Activated effector memory CD4-positive, alpha-beta T cell treated with Interleukin-2 at 50 U/mL for 16 hours (primary cell): ENCODE measurements around the gene TOX4.
"Not testable (repeated sequence)": the region's sequence is repeated elsewhere in the genome, so short reads cannot be mapped to it uniquely, and the experiment has no call there.

ENCODE experiments used
- DNase-seq: peaks from one replicate; pipeline ENCODE4 v3.0.0-alpha.2; 2020

Gene TOX4

DNA sequence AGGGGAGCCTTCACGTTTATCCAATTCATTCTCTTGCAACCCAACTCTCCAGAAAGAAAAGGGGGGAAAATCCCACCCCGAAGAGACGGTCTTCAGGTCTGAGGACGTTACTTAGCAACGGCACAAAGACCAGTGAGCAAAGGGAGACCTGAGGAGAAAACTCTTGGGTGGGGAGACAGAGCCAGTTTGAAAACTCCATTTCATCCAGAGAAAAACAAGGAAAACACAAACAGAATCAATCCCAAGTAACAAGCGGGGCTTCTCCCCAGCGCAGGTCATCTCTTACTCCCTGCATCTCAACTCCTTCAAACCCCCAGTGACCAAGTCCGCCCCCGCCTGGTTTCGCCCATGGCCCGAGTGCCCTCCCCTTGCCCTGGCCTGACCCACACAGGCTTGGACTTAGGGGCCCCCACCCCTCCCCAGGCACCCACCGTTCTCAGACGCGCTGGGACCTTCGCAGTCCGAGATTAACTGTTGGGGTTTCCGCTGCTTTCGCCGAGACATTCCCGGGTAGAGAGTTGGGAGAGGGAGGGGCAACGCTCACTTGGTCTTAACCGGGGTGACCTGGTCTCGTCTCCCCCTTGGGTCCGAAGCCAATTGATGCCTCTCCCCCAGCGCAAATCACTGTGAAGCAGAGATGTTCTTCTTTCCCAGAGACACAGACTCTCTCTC, 59.6 kb downstream of the TOX4 start:
- DNase-seq: no peak

DNA sequence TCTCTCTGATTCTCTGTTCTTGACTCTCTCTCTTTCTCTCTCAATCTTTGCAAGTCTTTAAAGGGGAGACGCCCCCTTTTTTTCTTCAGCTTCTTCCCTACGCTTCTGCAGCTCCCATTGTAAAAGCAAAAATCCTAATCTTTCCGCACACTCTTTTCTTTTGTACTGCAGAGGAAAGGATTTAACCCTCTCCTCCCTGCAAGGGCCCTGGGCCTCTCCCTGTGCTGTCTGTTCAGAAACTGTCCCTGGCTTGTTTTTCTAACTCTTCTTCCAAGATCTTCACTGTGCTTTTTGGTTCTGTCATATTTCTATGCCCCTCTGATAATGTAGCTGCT, 60.1 kb downstream of the TOX4 start:
- no peak for DNase-seq

DNA sequence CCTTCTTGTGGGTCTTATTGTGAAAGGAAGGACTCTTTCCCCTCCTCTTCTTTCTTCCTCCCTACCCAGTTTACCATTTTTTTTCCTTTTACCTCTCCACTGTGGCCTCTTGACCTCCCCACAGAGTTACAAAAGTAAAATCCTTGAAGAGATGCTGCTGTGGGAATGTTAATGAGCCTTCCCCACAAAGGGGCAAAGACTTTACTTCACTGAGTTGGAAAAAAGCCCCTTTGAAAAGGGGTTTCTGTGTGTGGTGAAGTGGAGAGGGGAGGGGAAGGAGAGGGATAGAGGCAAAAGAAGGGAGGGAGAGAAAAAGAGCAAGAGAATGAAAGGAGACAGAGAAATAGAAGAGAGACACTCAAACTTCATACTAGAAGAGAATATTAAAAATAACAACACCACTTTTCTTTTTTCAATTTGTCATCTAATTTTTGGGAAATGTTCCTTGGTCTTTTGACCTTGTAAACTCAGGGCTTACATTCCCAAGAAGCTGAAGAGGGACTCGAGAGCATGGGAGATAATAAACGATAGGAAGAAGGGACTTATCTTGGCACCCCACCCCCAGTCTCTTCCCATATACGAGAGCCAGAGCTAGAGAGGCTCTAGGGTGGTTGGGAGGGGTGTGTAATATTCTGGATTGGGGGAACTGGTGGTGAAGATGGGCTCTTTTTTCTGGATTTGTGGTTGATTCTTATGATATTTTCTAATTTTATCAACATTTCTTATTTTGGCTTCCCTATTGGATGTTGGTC, 62.4 kb downstream of the TOX4 start:
- DNase-seq: no peak

DNA sequence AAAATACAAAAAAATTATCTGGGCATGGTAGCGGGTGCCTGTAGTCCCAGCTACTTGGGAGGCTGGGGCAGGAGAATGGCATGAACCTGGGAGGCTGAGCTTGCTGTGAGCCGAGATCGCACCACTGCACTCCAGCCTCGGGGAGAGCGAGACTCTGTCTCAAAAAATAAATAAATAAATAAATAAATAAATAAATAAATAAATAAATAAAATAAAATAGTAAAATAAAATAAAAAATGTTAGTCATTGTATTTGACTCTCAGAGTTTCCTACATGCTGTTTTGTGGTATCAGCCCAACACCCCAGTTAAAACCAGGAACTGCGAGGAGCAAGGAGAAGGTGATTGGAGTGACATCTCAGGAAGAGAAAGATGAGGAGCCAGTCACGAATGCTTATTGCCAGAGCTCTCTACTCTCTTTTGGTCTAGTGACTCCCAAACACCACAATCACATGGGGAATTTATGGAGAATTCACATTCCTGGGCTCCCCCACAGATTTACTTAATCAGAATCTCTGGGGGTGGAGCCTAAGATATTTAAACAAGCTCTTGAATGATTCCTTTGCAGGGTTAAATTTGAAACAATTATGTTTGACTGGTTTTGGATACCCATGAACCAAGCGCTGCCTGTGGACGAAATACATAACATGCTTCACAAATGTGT, 64.5 kb downstream of the TOX4 start:
- DNase-seq: no peak

DNA sequence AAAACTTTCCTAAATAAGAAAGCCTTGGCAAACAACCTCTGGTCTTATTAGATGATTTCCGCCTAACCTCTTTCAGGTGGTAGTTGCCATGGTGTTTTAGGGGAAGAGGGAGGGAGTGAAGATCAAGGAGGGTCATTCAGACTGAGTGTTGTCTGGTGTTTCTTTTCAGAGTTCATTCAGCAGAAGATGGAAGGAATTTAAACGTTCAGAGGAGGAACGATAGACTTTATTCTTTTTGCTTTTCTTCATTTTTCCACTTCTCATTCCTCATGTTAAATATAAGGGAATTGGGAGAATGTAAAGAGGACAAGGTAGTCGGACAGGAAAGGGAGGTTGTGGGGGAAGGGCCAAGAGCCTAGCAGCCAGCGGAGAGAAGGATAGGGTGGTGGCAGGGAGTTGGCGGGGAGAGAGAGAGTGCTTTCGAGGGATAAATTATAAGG, 66.5 kb downstream of the TOX4 start:
- no peak for DNase-seq

DNA sequence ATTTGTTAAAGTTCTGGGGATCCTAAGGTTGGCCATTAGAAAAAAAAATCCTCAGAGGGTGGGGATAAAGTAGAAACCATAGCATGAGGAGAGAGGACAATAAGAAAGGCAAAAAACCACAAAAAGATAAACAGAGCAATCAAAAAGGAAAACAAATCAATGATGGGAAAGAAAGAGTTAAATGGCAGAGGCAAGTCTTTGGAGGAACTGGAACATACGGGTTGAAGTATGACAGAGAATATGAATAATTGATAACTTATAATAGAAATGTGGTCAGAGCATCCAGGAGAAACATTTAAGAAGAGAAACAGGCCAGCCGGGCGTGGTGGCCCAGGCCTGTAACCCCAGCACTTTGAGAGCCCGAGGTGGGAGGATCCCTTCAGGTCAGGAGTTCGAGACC, 67.0 kb downstream of the TOX4 start:
- DNase-seq: no peak

DNA sequence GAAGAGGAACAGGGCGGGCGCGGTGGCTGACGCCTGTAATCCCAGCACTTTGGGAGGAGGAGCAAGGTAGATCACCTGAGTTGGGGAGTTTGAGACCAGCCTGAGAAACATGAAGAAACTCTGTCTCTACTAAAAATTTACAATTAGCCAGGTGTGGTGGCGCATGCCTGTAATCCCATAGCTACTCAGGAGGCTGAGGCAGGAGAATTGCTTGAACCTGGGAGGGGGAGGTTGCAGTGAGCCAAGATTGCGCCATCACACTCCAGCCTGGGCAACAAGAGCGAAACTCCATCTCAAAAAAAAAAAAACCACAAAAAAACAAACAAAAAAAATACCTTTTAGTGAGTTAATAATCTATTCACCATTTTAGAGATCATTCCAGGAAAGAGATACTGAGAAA, 67.6 kb downstream of the TOX4 start:
- DNase-seq: not testable (repeated sequence)
